Kidney (tissue), 14 donors: Measurements from ENCODE around the gene FHL2. TPM values are rescaled to one million over a fixed set of nuclear protein-coding genes. Genes with fewer than 3 reads are reported as not detected.

Experiments used
- DNase-seq, 5 donors: peaks; one replicate each; pipeline ENCODE4 v3.0.0-alpha.2; 2013 to 2020
- FAIRE-seq: peaks from 2 replicates; lab custom pipeline; 2012; peaks lifted over from hg19 to GRCh38; lab: Jason Lieb, UNC
- H3K27ac ChIP-seq, 2 donors: one replicate each; pipeline ENCODE4 v1.7.0; 2013; ENCODE audit warnings: low read depth in 2 of 2, low read length in 2 of 2, inconsistent platforms in 1 of 2
- H3K27me3 ChIP-seq: one replicate; pipeline ENCODE4 v1.7.1; 2013; ENCODE audit warnings: low read length, inconsistent platforms; ENCODE audit not compliant: control insufficient read depth, insufficient read depth
- H3K36me3 ChIP-seq, 3 donors: one replicate each; pipeline versions ENCODE4 v1.7.0 to v1.7.1; 2013; ENCODE audit warnings: low read length in 3 of 3, control low read depth in 1 of 3, inconsistent platforms in 1 of 3; ENCODE audit not compliant: insufficient read depth in 3 of 3, control insufficient read depth in 2 of 3
- H3K4me1 ChIP-seq, 3 donors: one replicate each; pipeline versions ENCODE4 v1.7.0 to v1.7.1; 2013; ENCODE audit warnings: low read length in 3 of 3, inconsistent platforms in 1 of 3, low read depth in 1 of 3; ENCODE audit not compliant: control insufficient read depth in 2 of 3, insufficient read depth in 2 of 3
- H3K4me3 ChIP-seq, 3 donors: one replicate each; pipeline versions ENCODE4 v1.7.0 to v1.8.1; 2013; ENCODE audit warnings: low read length in 3 of 3, control low read depth in 1 of 3, inconsistent platforms in 1 of 3
- H3K9ac ChIP-seq, 3 donors: one replicate each; pipeline versions ENCODE4 v1.7.0 to v1.7.1; 2013; ENCODE audit warnings: low read length in 3 of 3, control low read depth in 1 of 3, inconsistent platforms in 1 of 3
- H3K9me3 ChIP-seq, 3 donors: one replicate each; pipeline versions ENCODE4 v1.7.0 to v1.7.1; 2013; ENCODE audit warnings: low read length in 3 of 3, control low read depth in 1 of 3, inconsistent platforms in 1 of 3; ENCODE audit not compliant: control insufficient read depth in 2 of 3, insufficient read depth in 1 of 3
- CTCF ChIP-seq: IDR thresholded peaks from 3 replicates; pipeline ENCODE4 v1.5.1; 2012; ENCODE audit warnings: mild to moderate bottlenecking, moderate library complexity, borderline replicate concordance; ENCODE audit not compliant: insufficient read depth; ENCODE audit errors: extremely low read depth
- intact Hi-C: fragments of 100-400 bp; cut with DNase I; formaldehyde crosslinking; loops from one replicate; pipeline ENCODE4 v1.11.1; 2022
- polyA plus RNA-seq: library from polyadenylated mRNA; stranded (reverse); fragments of 350-450 nt; fragmentation: Illumina TruSeq; extraction: RNeasy Lipid Tissue Mini Kit (QIAGEN cat#74804); gene quantifications from one replicate; pipeline ENCODE4 v1.2.3, GENCODE V29; 2014; ENCODE audit warnings: low read depth, low replicate concordance; ENCODE audit not compliant: insufficient read depth
- total RNA-seq: library from RNA; stranded (reverse); fragmentation: NEBNext Ultra II Directional; extraction: Animal tissue kit (Norgen Biotek cat#: 25700); gene quantifications from one replicate; pipeline ENCODE4 v1.2.1, GENCODE V29; 2021
- donor health status: control.
- donor health status: control.
- donor health status: control.
- donor health status: control.
- donor health status: control.
- donor health status: DM: yes; HTN: yes; CAD: no.
- donor health status: Normal renal cell carcinoma (clear cell type).

Gene FHL2
- total and polyA plus RNA-seq, 2 donors from 2014 or later = 23.4 to 75.9 TPM

- no peak for TF ChIP-seq CTCF
- no peak overlapping the region for H3K9ac ChIP-seq
Observed at GRCh38 chr2:105404736-105405135, 5.9 kb upstream of the FHL2 start.

GRCh38 chr2:105403783-105404698 is 5.2 kb upstream of the FHL2 start:
- Histone ChIP-seq H3K4me3 (no peak overlapping the region), H3K27ac (no peak overlapping the region)
- FAIRE-seq = no peak

More at GRCh38 chr2:105404736-105405135, 5.9 kb upstream of the FHL2 start:
- Histone ChIP-seq H3K27ac (no peak overlapping the region), H3K4me1 (no peaks in the 10 kb centered on the region), H3K27me3 (no peaks in the 10 kb centered on the region), H3K4me3 (no peak overlapping the region), H3K9me3 (no peaks in the 10 kb centered on the region), H3K36me3 (no peaks in the 10 kb centered on the region)
- DNase-seq (no peak), FAIRE-seq (no peak)
- intact Hi-C loops = no loop called here

GRCh38 chr2:105403241-105403782 is 4.5 kb upstream of the FHL2 start:
- Histone ChIP-seq H3K36me3 (no peaks in the 10 kb centered on the region), H3K4me3 (no peak overlapping the region), H3K4me1 (peaks cover 0 to 4% (median 0%) of the 10 kb centered on the region in 3 donors), H3K27ac (no peak overlapping the region), H3K27me3 (no peaks in the 10 kb centered on the region), H3K9ac (no peak overlapping the region), H3K9me3 (no peaks in the 10 kb centered on the region)
- intact Hi-C loops = no loop called here
- DNase-seq (no peak), FAIRE-seq (no peak)
- no peak for TF ChIP-seq CTCF

More at GRCh38 chr2:105403783-105404698, 5.2 kb upstream of the FHL2 start:
- intact Hi-C loops = no loop called here
- peaks cover 0 to 4% (median 0%) of the 10 kb centered on the region in 3 donors for H3K4me1 ChIP-seq
- TF ChIP-seq CTCF = no peak
- H3K27me3 ChIP-seq = no peaks in the 10 kb centered on the region
- DNase-seq = peak in 4 of 5 donors; percentile 22 to 81 (median 58)
- H3K9me3 ChIP-seq = no peaks in the 10 kb centered on the region
- no peaks in the 10 kb centered on the region for H3K36me3 ChIP-seq
- no peak overlapping the region for H3K9ac ChIP-seq
